Transverse colon (tissue), 4 donors: ENCODE data around the gene BIRC7. TPM values are rescaled to one million over a fixed set of nuclear protein-coding genes. Genes with fewer than 3 reads are reported as not detected.

ENCODE experiments used
- DNase-seq: peaks from one replicate; pipeline ENCODE4 v3.0.0-alpha.2; 2019
- H3K27ac ChIP-seq, 4 donors: fragments of 200-600 bp; sonication (generic); 2 replicates each; pipeline ENCODE4 v1.5.1; 2016 to 2018; ENCODE audit warnings: inconsistent platforms in 4 of 4
- H3K27me3 ChIP-seq: fragments of 200-600 bp; sonication (generic); 2 replicates; pipeline ENCODE4 v1.5.1; 2017; ENCODE audit warnings: inconsistent platforms
- H3K36me3 ChIP-seq, 4 donors: fragments of 200-600 bp; sonication (generic); 2 replicates each; pipeline ENCODE4 v1.5.1; 2017 to 2019; ENCODE audit warnings: inconsistent platforms in 4 of 4
- H3K4me1 ChIP-seq, 4 donors: fragments of 200-600 bp; sonication (generic); 2 replicates each; pipeline ENCODE4 v1.5.1; 2017 to 2020; ENCODE audit warnings: inconsistent platforms in 4 of 4
- H3K4me3 ChIP-seq, 4 donors: fragments of 200-600 bp; sonication (generic); 1 replicate in 1 of 4; 2 replicates in 3 of 4; pipeline versions ENCODE4 v1.5.1 to v1.6.1; 2017 to 2019; ENCODE audit warnings: inconsistent platforms in 4 of 4
- H3K9me3 ChIP-seq, 2 donors: fragments of 200-600 bp; sonication (generic); 2 replicates each; pipeline ENCODE4 v1.5.1; 2017 to 2019; ENCODE audit warnings: inconsistent platforms in 2 of 2
- EP300 ChIP-seq: sonication (generic); formaldehyde crosslinking; IDR thresholded peaks from one replicate; pipeline ENCODE4 v1.6.1; 2017; ENCODE audit warnings: antibody characterized with exemption, low read depth
- POLR2A ChIP-seq: fragments of 450-650 bp; IDR thresholded peaks from one replicate; pipeline ENCODE4 v1.6.1; 2016; ENCODE audit warnings: antibody characterized with exemption, mild to moderate bottlenecking, moderate library complexity
- POLR2AphosphoS5 ChIP-seq, 3 donors: sonication (generic); formaldehyde crosslinking; IDR thresholded peaks; one replicate each; pipeline ENCODE4 v1.6.1; 2016; ENCODE audit warnings: antibody characterized with exemption in 3 of 3
- WGBS, 2 donors: methylation state at CpG; one replicate each; pipeline ENCODE4 v1.1.5; 2018; ENCODE audit warnings: low coverage in 1 of 2; 5-methylcytosine and 5-hydroxymethylcytosine counted together
- in situ Hi-C, 4 donors: fragments of 200-750 bp; cut with MboI; loops; one replicate each; pipeline versions ENCODE4 v1.15.0 to v1.15.1; 2017; ENCODE audit warnings: low sequenced_read_pairs in 3 of 4, low pct_ligation_motif_present in 1 of 4, low pct_unique_long_range_greater_than_20kb in 1 of 4
- intact Hi-C: fragments of 100-400 bp; cut with DNase I; formaldehyde crosslinking; loops from one replicate; pipeline ENCODE4 v1.15.1; 2023; ENCODE audit warnings: low total_unique reads
- total RNA-seq, 4 donors: library from RNA; depleted of rRNA; stranded (reverse); fragments of >200 nt; gene quantifications; one replicate each; pipeline ENCODE4 v1.1.0, GENCODE V29; 2016
- TF ChIP-seq, protein P1 (sequence below), 5 experiments: fragments of 200-600 bp in 3 of 5; fragments of 450-650 bp in 2 of 5; sonication (generic) in 3 of 5; IDR thresholded peaks; 1 replicate in 2 of 5; 2 replicates in 3 of 5; pipeline ENCODE4 v1.5.1; 2016 to 2017; ENCODE audit warnings: antibody characterized with exemption in 5 of 5, inconsistent platforms in 3 of 5, mild to moderate bottlenecking in 2 of 5, moderate library complexity in 1 of 5

Gene BIRC7
- total RNA-seq, 4 donors from 2014 or later = 1.6 to 12.7 TPM; not detected in 2

DNA sequence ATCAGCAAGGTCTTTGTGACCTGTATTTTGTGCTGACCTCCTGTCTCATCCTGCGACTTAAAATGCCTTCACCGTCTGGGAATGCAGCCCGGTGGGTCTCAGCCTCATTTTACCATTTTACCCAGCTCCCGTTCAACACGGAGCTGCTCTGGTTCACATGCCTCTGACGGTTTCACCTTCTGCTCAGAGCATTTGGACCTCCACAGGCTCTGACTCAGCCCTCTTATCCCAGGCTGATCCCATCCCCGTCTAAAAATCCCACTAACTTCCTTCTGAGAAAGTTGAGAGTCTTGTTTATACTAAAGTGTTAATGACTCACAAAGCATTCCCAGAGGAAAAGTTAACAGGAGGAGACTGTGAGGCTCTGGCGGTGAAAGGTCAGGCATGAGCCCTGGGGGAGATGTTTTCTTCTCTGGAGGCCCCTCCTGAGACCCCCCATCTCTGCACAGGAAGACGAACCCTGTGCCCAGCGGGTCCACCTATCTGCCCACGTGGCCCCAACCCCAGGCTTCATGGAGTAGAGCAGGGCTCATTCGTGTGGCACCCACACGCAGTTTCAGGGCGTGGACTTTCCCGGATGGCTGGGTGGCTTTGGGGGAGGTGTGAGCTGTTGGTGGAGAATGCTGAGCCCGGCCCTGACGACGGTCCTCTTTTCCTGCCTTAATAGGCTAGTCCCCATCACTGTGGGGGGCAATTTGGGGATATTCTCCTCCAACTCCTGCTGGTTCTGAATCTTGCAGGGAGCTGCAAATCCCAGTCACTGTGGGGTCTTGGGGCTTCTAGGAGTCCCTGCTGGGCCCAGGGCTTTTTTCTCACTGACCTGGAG lies 3.3 kb upstream of the BIRC7 start:
- H3K36me3 ChIP-seq = no peaks in the 10 kb centered on the region
- 39 to 60% methylated on average over 1 to 17 of the region's 18 CpGs for WGBS, 2 donors
- peak overlapping the region in 1 of 4 donors; percentile 21 for H3K27ac ChIP-seq

DNA sequence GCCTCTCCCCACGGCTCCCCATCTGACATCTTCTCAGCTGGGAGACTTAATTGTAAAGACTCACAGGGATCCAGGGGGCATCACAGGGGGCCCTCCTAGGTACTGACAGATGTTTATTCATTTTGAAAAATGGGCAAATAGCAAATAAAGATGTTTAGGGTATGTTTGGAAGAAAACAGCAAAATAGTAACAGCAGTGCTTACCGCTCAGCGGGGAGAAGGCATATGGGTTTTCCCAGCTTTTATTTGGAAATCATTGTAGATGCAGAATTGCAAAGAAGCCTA lies 2.7 kb upstream of the BIRC7 start:
- WGBS, 2 donors = 62 to 90% methylated on average over 2 to 3 of the region's 3 CpGs
- Histone ChIP-seq H3K27ac (peak overlapping the region in 1 of 4 donors; percentile 21), H3K9me3 (no peaks in the 10 kb centered on the region), H3K4me1 (peaks cover 0 to 5% (median 0%) of the 10 kb centered on the region in 4 donors), H3K36me3 (no peaks in the 10 kb centered on the region), H3K4me3 (no peak overlapping the region), H3K27me3 (peaks cover 52% of the 10 kb centered on the region)
- TF ChIP-seq POLR2A (no peak), EP300 (no peak), POLR2AphosphoS5 (IDR thresholded peaks at IDR 0.05) (no peak)
- TF ChIP-seq, protein P1, sequence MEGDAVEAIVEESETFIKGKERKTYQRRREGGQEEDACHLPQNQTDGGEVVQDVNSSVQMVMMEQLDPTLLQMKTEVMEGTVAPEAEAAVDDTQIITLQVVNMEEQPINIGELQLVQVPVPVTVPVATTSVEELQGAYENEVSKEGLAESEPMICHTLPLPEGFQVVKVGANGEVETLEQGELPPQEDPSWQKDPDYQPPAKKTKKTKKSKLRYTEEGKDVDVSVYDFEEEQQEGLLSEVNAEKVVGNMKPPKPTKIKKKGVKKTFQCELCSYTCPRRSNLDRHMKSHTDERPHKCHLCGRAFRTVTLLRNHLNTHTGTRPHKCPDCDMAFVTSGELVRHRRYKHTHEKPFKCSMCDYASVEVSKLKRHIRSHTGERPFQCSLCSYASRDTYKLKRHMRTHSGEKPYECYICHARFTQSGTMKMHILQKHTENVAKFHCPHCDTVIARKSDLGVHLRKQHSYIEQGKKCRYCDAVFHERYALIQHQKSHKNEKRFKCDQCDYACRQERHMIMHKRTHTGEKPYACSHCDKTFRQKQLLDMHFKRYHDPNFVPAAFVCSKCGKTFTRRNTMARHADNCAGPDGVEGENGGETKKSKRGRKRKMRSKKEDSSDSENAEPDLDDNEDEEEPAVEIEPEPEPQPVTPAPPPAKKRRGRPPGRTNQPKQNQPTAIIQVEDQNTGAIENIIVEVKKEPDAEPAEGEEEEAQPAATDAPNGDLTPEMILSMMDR (IDR thresholded peaks at IDR 0.05) = no peak
- in situ Hi-C loops (no loop called here), intact Hi-C loops (no loop called here)
- no peak for DNase-seq

More for the DNA sequence above, 3.3 kb upstream of the BIRC7 start:
- H3K4me3 ChIP-seq = no peak overlapping the region
- H3K9me3 ChIP-seq = no peaks in the 10 kb centered on the region
- peaks cover 0 to 5% (median 0%) of the 10 kb centered on the region in 4 donors for H3K4me1 ChIP-seq
- in situ Hi-C loops = no loop called here
- TF ChIP-seq, protein P1 (IDR thresholded peaks at IDR 0.05) = no peak
- TF ChIP-seq EP300 = no peak
- TF ChIP-seq POLR2AphosphoS5 (IDR thresholded peaks at IDR 0.05) = no peak
- no peak for TF ChIP-seq POLR2A
- no peak for DNase-seq
- H3K27me3 ChIP-seq = peaks cover 52% of the 10 kb centered on the region
- intact Hi-C loops = no loop called here

DNA sequence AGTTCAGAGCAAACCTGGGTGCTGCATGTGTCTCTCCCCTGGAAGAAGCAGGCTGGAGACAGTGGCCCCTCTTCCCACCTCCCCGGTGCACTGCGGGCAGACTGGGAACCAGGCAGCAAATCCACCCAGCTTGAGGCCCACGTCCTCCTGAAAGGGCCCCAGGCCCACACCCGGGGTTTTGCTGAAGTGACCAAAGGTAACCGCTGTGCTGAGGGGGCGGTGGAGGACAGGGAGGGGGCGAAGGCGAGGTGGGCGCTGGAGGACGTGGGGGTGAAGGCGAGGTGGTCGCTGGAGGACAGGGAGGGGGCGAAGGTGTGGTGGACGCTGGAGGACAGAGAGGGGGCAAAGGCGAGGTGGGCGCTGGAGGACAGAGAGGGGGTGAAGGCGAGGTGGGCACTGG lies 1.8 kb upstream of the BIRC7 start:
- TF ChIP-seq, protein P1 (IDR thresholded peaks at IDR 0.05) = no peak
- TF ChIP-seq POLR2AphosphoS5 (IDR thresholded peaks at IDR 0.05) (no peak), EP300 (no peak)
- DNase-seq = no peak
- no peak overlapping the region for H3K4me3 ChIP-seq
- no peak overlapping the region for H3K27ac ChIP-seq
- in situ Hi-C loops = no loop called here
- WGBS, 2 donors = 87% methylated on average over 16 of the region's 17 CpGs; no CpG with 5 or more reads in 1 of the 2 donors
- H3K27me3 ChIP-seq = peaks cover 47% of the 10 kb centered on the region
- H3K4me1 ChIP-seq = peaks cover 0 to 5% (median 0%) of the 10 kb centered on the region in 4 donors
- H3K36me3 ChIP-seq = no peaks in the 10 kb centered on the region
- no peaks in the 10 kb centered on the region for H3K9me3 ChIP-seq
- intact Hi-C loops = no loop called here

DNA sequence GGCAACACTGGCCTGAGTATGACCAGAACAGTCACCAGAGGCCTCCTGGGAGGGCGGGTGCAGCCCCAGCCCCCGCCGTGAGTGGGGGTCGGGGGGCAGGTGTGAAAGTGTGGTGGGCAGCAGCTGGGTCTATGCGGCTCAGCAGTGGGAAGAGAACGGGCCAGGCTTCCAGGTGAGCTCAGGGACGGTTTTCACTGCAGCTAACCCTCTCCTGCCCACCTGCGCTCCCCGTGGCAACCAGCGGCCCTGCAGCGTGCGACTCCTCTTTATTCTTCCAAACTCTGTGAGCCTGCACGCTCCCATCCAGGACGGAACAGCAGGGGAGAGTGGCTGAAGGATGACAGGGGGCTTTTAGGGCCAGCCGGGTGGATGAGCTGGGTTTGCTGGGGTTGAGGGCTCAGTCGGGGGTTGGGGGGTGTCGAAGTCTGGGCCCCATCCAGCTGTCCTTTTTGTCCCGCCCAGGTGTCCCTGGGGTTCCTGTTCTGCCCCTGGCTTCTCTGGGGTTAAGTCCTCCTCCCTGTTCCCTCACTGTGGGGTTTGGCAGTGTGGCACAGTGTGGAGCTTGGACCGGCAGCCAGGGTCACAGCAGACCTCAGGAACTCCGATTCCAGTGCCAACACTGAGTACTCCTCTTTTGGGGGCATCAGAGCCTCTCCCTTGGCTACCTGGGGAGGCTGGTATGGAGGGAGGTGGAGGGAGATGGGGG lies 859 bp upstream of the BIRC7 start:
- no peak overlapping the region for H3K27ac ChIP-seq
- no peak overlapping the region for H3K4me3 ChIP-seq
- H3K27me3 ChIP-seq = peaks cover 40% of the 10 kb centered on the region
- H3K4me1 ChIP-seq = peaks cover 0 to 5% (median 0%) of the 10 kb centered on the region in 4 donors
- H3K36me3 ChIP-seq = no peaks in the 10 kb centered on the region
- peak; percentile 19 for DNase-seq
- intact Hi-C loops (no loop called here), in situ Hi-C loops (no loop called here)
- 10 to 14% methylated on average over 4 to 20 of the region's 20 CpGs for WGBS, 2 donors
- TF ChIP-seq POLR2AphosphoS5 (IDR thresholded peaks at IDR 0.05) = no peak
- TF ChIP-seq EP300 = no peak
- no peak for TF ChIP-seq POLR2A
- TF ChIP-seq, protein P1 (IDR thresholded peaks at IDR 0.05) = peak in 4 of 5 experiments; percentile 30 to 42 (median 32)
- H3K9me3 ChIP-seq = no peaks in the 10 kb centered on the region
